Thyroid gland (tissue), 4 donors: ENCODE measurements around the gene ERVFRD-1.

Source experiments
- CTCF ChIP-seq, 6 experiments: fragments of 200-600 bp in 3 of 6; fragments of 450-650 bp in 3 of 6; sonication (generic) in 3 of 6; IDR thresholded peaks; one replicate each; pipeline ENCODE4 v1.5.1; 2016 to 2019; ENCODE audit warnings: antibody characterized with exemption in 6 of 6, mild to moderate bottlenecking in 2 of 6, inconsistent platforms in 1 of 6, moderate library complexity in 1 of 6
- POLR2A ChIP-seq, 2 donors: fragments of 450-650 bp; IDR thresholded peaks; one replicate each; pipeline ENCODE4 v1.6.1; 2017; ENCODE audit warnings: antibody characterized with exemption in 2 of 2, mild to moderate bottlenecking in 2 of 2, moderate library complexity in 1 of 2

GRCh38 chr6:11132194-11132888, 20.8 kb upstream of the ERVFRD-1 start:
- no peak for TF ChIP-seq CTCF (IDR thresholded peaks at IDR 0.05)
- no peak for TF ChIP-seq POLR2A (IDR thresholded peaks at IDR 0.05)
